M059J (cell line): Measurements from ENCODE around the gene AKAP5. TPM values are rescaled to one million over a fixed set of nuclear protein-coding genes. Genes with fewer than 3 reads are reported as not detected.

Experiments
- DNase-seq: peaks from one replicate; pipeline ENCODE4 v3.0.0-alpha.2; 2012; ENCODE audit warnings: low read depth
- total RNA-seq: library from RNA; depleted of rRNA; stranded (reverse); fragments of >200 nt; shearing (Covaris generic); gene quantifications from 2 replicates; pipeline ENCODE4 v1.2.3, GENCODE V29; 2014; rRNA removed

The AKAP5 gene, protein sequence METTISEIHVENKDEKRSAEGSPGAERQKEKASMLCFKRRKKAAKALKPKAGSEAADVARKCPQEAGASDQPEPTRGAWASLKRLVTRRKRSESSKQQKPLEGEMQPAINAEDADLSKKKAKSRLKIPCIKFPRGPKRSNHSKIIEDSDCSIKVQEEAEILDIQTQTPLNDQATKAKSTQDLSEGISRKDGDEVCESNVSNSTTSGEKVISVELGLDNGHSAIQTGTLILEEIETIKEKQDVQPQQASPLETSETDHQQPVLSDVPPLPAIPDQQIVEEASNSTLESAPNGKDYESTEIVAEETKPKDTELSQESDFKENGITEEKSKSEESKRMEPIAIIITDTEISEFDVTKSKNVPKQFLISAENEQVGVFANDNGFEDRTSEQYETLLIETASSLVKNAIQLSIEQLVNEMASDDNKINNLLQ
- 3.9 and 4.9 TPM in 2 replicates for total RNA-seq

DNA sequence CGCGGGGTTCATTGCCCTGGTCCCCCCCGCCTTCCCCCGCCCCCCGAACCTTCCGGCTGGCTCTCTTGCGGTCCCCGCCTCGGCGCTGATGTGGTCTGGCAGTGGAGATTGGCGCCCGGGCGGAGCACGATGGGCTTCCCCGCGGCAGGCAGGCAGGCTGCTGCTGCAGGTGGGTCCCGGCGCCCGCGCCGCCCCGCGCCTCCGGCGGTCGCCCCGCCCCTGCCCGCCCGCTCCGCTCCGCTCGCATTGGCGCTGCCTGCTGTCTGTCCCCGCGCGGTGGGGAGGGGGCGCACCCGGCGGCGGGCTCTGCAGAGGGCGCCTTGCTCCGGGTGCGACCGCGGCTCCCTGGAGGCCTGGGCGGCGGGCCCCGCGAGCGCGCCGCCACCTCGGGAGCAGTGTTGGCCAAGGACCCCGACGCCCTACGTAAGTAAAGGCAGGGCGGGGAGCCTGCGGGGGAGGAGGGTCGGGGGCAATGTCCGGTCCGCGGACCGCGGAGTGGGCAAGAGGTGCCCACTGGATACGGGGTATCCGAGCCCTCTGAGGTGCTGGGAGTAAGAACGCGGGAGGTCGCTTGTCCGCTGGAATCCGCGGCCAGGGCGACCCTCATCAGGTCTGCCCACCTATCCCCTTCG, at the start of gene AKAP5:
TSS of gene AKAP5 (plus strand) at position 309 of the 632 bp plus-strand sequence. CDS start 2,896 bp downstream, outside the sequence.
- peak; percentile 37 for DNase-seq

- peak; percentile 26 for DNase-seq
Observed at GRCh38 chr14:64416348-64416932, 48.9 kb upstream of the AKAP5 start.

DNA sequence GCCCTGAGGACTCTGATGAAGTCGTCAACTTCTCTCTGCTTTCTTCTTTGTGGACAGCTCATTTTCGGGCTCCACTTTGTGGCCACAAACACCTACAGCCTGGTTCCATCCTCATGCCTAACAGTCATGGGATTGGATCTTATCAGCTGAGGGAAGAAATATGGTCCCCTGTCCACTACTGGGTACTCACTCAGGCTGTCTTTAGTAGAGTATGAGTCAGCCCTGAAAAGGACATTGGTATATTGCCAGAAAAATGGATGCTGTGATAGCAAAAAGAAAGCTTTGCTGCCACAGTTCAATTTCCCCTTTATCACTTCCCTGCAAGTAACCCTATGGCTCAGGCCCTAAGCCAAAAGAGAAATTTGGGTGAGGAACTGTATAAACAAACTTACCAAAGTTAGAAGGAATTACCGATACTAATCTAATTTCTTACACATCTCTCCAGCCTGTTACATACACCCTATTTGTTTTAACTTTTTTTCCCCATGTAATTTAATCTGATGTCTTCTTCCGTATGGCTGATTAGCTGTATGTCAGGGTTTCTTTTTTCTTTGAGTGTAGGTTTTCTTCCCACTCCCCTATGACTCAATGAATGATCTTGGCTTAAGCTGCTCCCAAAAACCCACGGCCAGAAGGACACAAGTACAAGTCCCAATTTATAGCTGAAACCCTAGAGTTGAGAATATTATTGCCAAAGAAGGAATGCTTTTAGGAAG, 48.1 kb upstream of the AKAP5 start:
- peak; percentile 89 for DNase-seq

DNA sequence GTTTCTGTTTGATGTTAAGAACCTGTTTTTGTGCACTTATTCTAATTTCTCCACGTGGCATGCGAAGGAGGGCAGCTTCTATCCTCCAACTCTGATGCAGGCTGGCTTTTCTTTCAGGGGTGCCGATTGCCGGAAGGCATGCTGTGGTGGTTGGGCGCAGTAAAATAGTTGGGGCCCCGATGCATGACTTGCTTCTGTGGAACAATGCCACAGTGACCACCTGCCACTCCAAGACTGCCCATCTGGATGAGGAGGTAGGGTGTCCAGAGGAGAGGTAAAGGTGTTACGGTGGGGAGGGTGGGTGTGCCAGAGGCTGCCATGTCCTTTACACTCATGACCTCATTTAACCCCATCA, 47.6 kb upstream of the AKAP5 start:
- no peak for DNase-seq

DNA sequence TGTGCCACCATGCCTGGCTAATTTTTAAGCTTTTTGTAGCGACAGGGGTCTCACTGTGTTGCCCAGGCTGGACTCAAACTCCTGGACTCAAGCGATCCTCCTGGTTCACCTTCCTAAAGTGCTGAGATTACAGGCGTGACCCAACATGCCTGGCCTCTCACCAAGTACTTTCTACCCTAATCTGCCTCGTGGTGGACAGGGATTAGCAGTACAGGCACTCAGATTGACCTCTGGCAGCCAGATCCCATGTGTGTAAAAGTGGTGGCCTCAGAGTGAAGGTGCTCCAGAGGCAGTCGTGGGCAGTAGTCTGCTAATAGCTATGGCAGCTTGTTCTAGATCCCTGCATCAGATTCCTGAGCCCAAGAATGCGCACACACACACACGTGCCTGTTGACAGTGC, 46.3 kb upstream of the AKAP5 start:
- no peak for DNase-seq

DNA sequence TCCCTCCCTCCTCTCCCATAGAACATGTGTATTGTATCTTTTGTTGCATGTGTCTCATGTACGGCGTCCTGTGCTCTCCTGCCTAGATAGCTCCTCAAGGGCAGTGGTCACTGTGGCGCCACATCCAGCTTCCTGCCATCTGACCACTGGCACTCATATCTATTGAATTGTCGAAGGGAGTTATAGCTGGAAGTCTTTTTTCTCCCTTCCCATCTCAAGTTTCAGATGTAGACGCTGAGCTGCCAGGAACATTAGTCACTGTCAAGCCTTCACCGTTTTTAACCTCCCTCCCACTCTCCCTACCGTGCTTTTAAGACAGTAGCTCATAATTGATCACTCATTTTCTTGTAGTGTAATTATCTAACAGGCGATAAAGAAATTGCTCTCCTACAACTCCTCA, 44.1 kb upstream of the AKAP5 start:
- peak; percentile 94 for DNase-seq

DNA sequence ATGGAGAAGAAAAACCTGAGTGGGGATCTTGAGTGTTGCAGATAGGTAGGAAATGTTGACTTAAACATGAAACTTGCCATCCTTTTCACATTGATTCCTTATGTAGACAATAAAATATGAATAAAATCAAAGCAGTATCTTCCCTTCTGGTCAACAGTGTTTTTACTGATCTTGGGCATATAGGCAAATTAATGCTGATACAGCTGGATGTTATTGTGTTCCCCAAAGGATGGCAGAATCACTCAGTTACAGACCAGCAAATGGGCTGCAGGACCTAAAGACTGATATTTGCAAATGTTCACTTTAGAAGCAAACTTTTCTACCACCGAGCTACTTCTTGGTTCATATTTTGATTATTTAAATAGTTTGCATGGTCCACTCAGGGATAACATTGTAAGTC, 43.3 kb upstream of the AKAP5 start:
- no peak for DNase-seq

- peak; percentile 4 for DNase-seq
Observed at GRCh38 chr14:64422756-64423155, 42.5 kb upstream of the AKAP5 start.

GRCh38 chr14:64423987-64424386, 41.3 kb upstream of the AKAP5 start:
- DNase-seq = peak; percentile 31

- no peak for DNase-seq
Observed at GRCh38 chr14:64434528-64434927, 30.8 kb upstream of the AKAP5 start.

- DNase-seq = peak; percentile 90
Observed at GRCh38 chr14:64438181-64438841, 27.0 kb upstream of the AKAP5 start.

- no peak for DNase-seq
Observed at GRCh38 chr14:64439141-64439540, 26.2 kb upstream of the AKAP5 start.

GRCh38 chr14:64440494-64440893, 24.8 kb upstream of the AKAP5 start:
- DNase-seq = no peak

DNA sequence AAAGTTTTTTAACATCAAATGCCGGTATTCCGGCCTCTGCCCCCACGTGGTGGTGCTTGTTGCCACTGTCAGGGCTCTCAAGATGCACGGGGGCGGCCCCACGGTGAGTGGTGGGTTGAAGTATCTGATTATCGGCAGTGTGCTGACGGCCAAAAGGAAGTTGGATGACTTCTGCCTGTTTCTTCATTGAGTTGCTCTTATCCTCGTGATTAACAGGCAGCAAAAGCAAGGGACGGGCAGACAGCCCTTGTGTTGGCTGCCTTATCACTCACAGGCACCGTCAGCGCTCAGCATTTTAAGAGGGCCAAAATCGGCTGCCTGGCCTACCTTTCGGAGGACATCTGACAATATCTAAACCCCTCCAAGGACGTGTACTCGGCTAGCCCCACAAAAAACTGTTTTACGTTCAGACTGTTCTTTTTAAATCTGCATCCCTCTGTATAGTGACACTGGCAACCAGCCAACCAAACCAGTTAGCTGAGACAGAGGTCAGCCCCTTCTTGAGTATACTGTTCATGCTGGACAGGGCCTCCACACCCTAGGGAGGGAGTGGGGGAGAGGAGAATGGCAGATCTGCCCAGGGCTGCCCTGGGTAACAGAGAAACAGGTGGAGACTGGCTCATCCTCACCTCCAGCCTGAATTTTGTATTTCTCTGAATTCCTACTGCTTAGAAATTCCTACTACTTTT, 22.9 kb upstream of the AKAP5 start:
- no peak for DNase-seq

- DNase-seq = no peak
Observed at GRCh38 chr14:64444140-64444539, 21.2 kb upstream of the AKAP5 start.

DNA sequence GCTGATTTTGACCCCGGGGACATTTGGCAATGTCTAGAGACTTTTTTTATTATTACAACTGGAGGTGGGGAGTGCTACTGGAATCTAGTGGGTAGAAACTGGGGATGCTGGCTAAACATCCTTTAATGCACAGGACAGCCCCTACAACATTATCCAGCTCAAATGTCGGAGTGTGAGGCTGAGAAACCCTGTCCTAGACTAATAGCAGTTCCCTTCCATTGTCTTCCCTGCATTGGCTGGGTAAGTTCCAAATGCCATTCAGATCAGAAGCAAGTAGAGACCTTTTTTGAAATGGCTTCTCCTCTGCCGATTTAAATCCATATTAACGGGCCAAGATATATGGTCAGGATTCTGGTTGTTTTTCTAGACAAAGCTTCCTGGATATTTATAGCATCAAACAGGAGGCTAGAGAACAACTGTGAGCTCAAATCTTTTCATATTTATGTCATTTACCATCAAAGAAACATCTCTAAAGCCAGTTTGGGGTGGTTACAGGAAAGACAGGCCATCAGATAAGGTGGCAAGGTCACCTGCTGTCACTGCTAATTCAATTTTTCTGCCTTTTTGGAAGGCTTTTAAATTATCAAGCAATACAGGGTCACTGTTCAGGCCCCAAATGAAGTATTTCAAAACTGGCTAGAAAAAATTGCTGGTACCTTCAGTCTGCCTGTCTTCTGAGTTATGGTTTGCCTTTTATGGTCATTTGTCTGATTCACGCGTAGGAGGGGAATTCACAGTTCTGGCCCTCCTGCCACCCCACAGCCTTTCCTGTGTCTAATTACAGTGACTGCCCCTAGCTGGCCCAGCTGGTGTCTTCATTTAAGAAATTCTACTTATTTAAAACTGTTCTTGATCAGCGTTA, 20.1 kb upstream of the AKAP5 start:
- peak; percentile 84 for DNase-seq

GRCh38 chr14:64447876-64448670, 17.2 kb upstream of the AKAP5 start:
- DNase-seq = no peak

- DNase-seq = no peak
Observed at GRCh38 chr14:64450255-64450654, 15.0 kb upstream of the AKAP5 start.

- DNase-seq = no peak
Observed at GRCh38 chr14:64454671-64455070, 10.6 kb upstream of the AKAP5 start.
